A549 (cell line): ENCODE results near the gene MED12L. TPM values are rescaled to one million over a fixed set of nuclear protein-coding genes. Genes with fewer than 3 reads are reported as not detected.

Source experiments
- ATAC-seq, 2 experiments: fragments of 200-7000 bp in 1 of 2; fragments of >200 bp in 1 of 2; cut with Nextera tagmentation in 1 of 2; cut with Tn5 transposase in 1 of 2; 3 replicates each; pipeline versions ENCODE4 v1.8.0 to v1.9.1; 2018 to 2020; ENCODE audit warnings: mild to moderate bottlenecking in 1 of 2, moderate library complexity in 1 of 2
- CTCF ChIA-PET: fragments of 300-600 bp; sonication (Branson Sonifier 250); formaldehyde crosslinking; extraction: SDS; loops from one replicate; lab custom pipeline; 2021; ENCODE audit warnings: antibody characterized with exemption, inconsistent platforms; lab: Yijun Ruan, JAX
- POLR2A ChIA-PET: fragments of 350-600 bp; formaldehyde crosslinking; extraction: SDS; loops from one replicate; lab custom pipeline; 2021; ENCODE audit warnings: antibody characterized with exemption, inconsistent platforms; lab: Yijun Ruan, JAX
- DNase-seq, 2 experiments: peaks; one replicate each; pipeline versions ENCODE4 v3.0.0 to v3.0.0-alpha.2; 2011 to 2016; ENCODE audit warnings: low read depth in 1 of 2, low spot score in 1 of 2
- FAIRE-seq: peaks from 2 replicates; lab custom pipeline; 2011; peaks lifted over from hg19 to GRCh38; lab: Jason Lieb, UNC
- H3K27ac ChIP-seq, 2 experiments: fragments of >200 bp; sonication (Bioruptor Twin); formaldehyde crosslinking; 3 replicates each; pipeline ENCODE4 v1.5.1; 2016 to 2017
- H3K4me1 ChIP-seq: fragments of >200 bp; sonication (Bioruptor Twin); formaldehyde crosslinking; 3 replicates; pipeline ENCODE4 v1.6.1; 2016
- H3K4me2 ChIP-seq: fragments of >200 bp; sonication (Bioruptor Twin); formaldehyde crosslinking; 3 replicates; pipeline ENCODE4 v1.6.1; 2016
- H3K4me3 ChIP-seq: fragments of >200 bp; sonication (Bioruptor Twin); formaldehyde crosslinking; 3 replicates; pipeline ENCODE4 v1.5.1; 2016
- H3K9me3 ChIP-seq: fragments of >200 bp; sonication (Bioruptor Twin); formaldehyde crosslinking; 3 replicates; pipeline ENCODE4 v1.6.1; 2016
- BHLHE40 ChIP-seq: IDR thresholded peaks from 2 replicates; pipeline ENCODE4 v1.6.1; 2012; ENCODE audit warnings: low read depth, low read length, inconsistent platforms
- CEBPB ChIP-seq, 2 experiments: fragments of >200 bp in 1 of 2; sonication (Bioruptor Twin) in 1 of 2; formaldehyde crosslinking in 1 of 2; IDR thresholded peaks; 2 replicates each; pipeline ENCODE4 v1.6.1; 2012 to 2016
- CHD2 ChIP-seq: fragments of 150-350 bp; IDR thresholded peaks from 2 replicates; pipeline ENCODE4 v1.6.1; 2014; ENCODE audit warnings: low read length; ENCODE audit not compliant: partially characterized antibody
- CHD4 ChIP-seq: fragments of 200-600 bp; sonication (generic); IDR thresholded peaks from 2 replicates; pipeline ENCODE4 v1.6.1; 2016; ENCODE audit warnings: antibody characterized with exemption, mild to moderate bottlenecking, borderline replicate concordance
- CTCF ChIP-seq: fragments of >200 bp; sonication (Bioruptor Twin); formaldehyde crosslinking; IDR thresholded peaks from 3 replicates; pipeline ENCODE4 v1.5.1; 2016
- EHMT2 ChIP-seq: fragments of 200-600 bp; sonication (generic); IDR thresholded peaks from 2 replicates; pipeline ENCODE4 v1.6.1; 2016; ENCODE audit warnings: antibody characterized with exemption, low read depth, mild to moderate bottlenecking, moderate library complexity
- FOSL2 ChIP-seq, 2 experiments: fragments of 450-650 bp in 1 of 2; fragments of >200 bp in 1 of 2; sonication (Bioruptor Twin) in 1 of 2; formaldehyde crosslinking; IDR thresholded peaks; 2 replicates each; pipeline versions ENCODE4 v1.5.0 to v1.6.1; 2016 to 2020; ENCODE audit warnings: mild to moderate bottlenecking in 1 of 2, moderate library complexity in 1 of 2
- HDAC2 ChIP-seq: fragments of 200-600 bp; sonication (generic); IDR thresholded peaks from 2 replicates; pipeline ENCODE4 v1.6.1; 2016
- HEYL ChIP-seq: fragments of 250-450 bp; sonication (Bioruptor Pico); IDR thresholded peaks from 2 replicates; pipeline ENCODE4 v1.8.0; 2021; ENCODE audit warnings: mild to moderate bottlenecking, moderate library complexity
- HOXA7 ChIP-seq: fragments of 250-450 bp; sonication (Bioruptor Pico); IDR thresholded peaks from 2 replicates; pipeline ENCODE4 v1.5.0; 2020; ENCODE audit warnings: mild to moderate bottlenecking, moderate library complexity
- HOXB5 ChIP-seq: fragments of 250-450 bp; sonication (Bioruptor Pico); IDR thresholded peaks from 2 replicates; pipeline ENCODE4 v1.5.0; 2020; ENCODE audit warnings: mild to moderate bottlenecking, moderate library complexity
- JUN ChIP-seq, 2 experiments: fragments of >200 bp; sonication (Bioruptor Twin); formaldehyde crosslinking; IDR thresholded peaks; 2 replicates in 1 of 2; 3 replicates in 1 of 2; pipeline ENCODE4 v1.6.1; 2016 to 2017
- KDM1A ChIP-seq: fragments of 200-600 bp; sonication (generic); IDR thresholded peaks from 2 replicates; pipeline ENCODE4 v1.6.1; 2016; ENCODE audit warnings: low read depth, mild to moderate bottlenecking
- MAFK ChIP-seq: fragments of 450-650 bp; IDR thresholded peaks from 2 replicates; pipeline ENCODE4 v1.6.1; 2014; ENCODE audit not compliant: partially characterized antibody
- MAZ ChIP-seq: fragments of 150-350 bp; IDR thresholded peaks from 2 replicates; pipeline ENCODE4 v1.6.1; 2014; ENCODE audit warnings: antibody characterized with exemption, low read depth, low read length, borderline replicate concordance
- POLR2AphosphoS2 ChIP-seq: conservative IDR thresholded peaks from 2 replicates; pipeline ENCODE4 v1.6.1; 2012; ENCODE audit warnings: low read length, improper control_type of control experiment, inconsistent platforms
- RARB ChIP-seq: fragments of 250-450 bp; sonication (Bioruptor Pico); IDR thresholded peaks from 2 replicates; pipeline ENCODE4 v1.8.0; 2021; ENCODE audit warnings: mild to moderate bottlenecking, moderate library complexity
- RNF2 ChIP-seq: fragments of 200-600 bp; sonication (generic); IDR thresholded peaks from 2 replicates; pipeline ENCODE4 v1.6.1; 2016; ENCODE audit warnings: low read depth, mild to moderate bottlenecking, antibody characterized with exemption, moderate library complexity, borderline replicate concordance
- TFCP2L1 ChIP-seq: fragments of 250-450 bp; sonication (Bioruptor Pico); IDR thresholded peaks from 2 replicates; pipeline ENCODE4 v1.5.0; 2021; ENCODE audit warnings: mild to moderate bottlenecking
- ZNF302 ChIP-seq: fragments of 250-450 bp; sonication (Bioruptor Pico); IDR thresholded peaks from 2 replicates; pipeline ENCODE4 v1.9.0; 2021; ENCODE audit warnings: inconsistent platforms, mild to moderate bottlenecking, moderate library complexity
- WGBS: methylation state at CpG from one replicate; pipeline ENCODE4 v1.1.6; 2017; ENCODE audit errors: missing lambda C conversion rate; 5-methylcytosine and 5-hydroxymethylcytosine counted together
- polyA plus RNA-seq, 4 experiments: library from polyadenylated mRNA; depleted of rRNA in 3 of 4; stranded (reverse); fragments of >200 nt; fragmentation: RNase III in 1 of 4; extraction: RNeasy Plus Mini Kit Qiagen cat#74134 plus additional on column Dnase treatment in 1 of 4; gene quantifications; 2 replicates in 3 of 4; 3 replicates in 1 of 4; pipeline ENCODE4 v1.2.3, GENCODE V29; 2011 to 2017
- TF ChIP-seq, protein P1 (sequence below): fragments of >200 bp; sonication (Bioruptor Twin); formaldehyde crosslinking; IDR thresholded peaks from 2 replicates; pipeline ENCODE4 v1.6.1; 2016
- TF ChIP-seq, protein P2 (sequence below): IDR thresholded peaks from 2 replicates; pipeline ENCODE4 v1.6.1; 2012; ENCODE audit warnings: low read depth, borderline replicate concordance
- TF ChIP-seq, protein P3 (sequence below): fragments of >200 bp; sonication (Bioruptor Twin); formaldehyde crosslinking; IDR thresholded peaks from 3 replicates; pipeline ENCODE4 v1.6.1; 2016
- TF ChIP-seq, protein P4 (sequence below): fragments of 250-450 bp; sonication (Bioruptor Pico); IDR thresholded peaks from 2 replicates; pipeline ENCODE4 v1.5.0; 2021; ENCODE audit warnings: mild to moderate bottlenecking, moderate library complexity, borderline replicate concordance
- TF ChIP-seq, protein P5 (sequence below): IDR thresholded peaks from 2 replicates; pipeline ENCODE4 v1.6.1; 2012
- TF ChIP-seq, protein P6 (sequence below): fragments of 250-450 bp; sonication (Bioruptor Pico); IDR thresholded peaks from 2 replicates; pipeline ENCODE4 v1.5.0; 2020; ENCODE audit warnings: low read depth, mild to moderate bottlenecking, moderate library complexity

Gene MED12L
- polyA plus RNA-seq, 2 of the 4 experiments (the other 2 are of a cell fraction), result 0.32 to 0.63 TPM

DNA sequence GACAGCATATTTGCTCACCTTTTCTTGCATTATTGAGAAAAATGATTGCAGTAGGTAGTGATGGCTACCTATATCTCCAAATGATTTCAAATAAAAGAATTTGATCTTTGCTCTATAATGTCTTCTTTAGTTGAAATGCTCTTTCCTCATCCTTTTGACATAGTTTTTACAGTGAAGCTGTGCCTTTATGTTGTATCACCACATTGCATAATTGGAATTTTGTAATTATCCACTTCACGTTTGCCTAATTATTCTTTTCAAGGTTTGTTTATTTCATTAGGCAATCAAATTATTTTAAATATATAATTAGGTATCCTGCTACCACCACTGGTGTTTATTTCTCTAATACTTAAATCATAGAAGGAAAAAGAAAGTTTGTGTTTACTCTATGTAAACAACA, 265.2 kb downstream of the MED12L start (continued):
- no peak for TF ChIP-seq KDM1A

GRCh38 chr3:151351219-151351618, 265.8 kb downstream of the MED12L start:
- TF ChIP-seq FOSL2 (IDR thresholded peaks at IDR 0.05), result no peak
- no peak for TF ChIP-seq FOSL2 (CRISPR knock-in tag; IDR thresholded peaks at IDR 0.05)
- no peak for TF ChIP-seq ZNF302 (CRISPR knock-in tag)
- TF ChIP-seq, protein P1, sequence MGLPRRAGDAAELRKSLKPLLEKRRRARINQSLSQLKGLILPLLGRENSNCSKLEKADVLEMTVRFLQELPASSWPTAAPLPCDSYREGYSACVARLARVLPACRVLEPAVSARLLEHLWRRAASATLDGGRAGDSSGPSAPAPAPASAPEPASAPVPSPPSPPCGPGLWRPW, result no peak
- TF ChIP-seq, protein P2, sequence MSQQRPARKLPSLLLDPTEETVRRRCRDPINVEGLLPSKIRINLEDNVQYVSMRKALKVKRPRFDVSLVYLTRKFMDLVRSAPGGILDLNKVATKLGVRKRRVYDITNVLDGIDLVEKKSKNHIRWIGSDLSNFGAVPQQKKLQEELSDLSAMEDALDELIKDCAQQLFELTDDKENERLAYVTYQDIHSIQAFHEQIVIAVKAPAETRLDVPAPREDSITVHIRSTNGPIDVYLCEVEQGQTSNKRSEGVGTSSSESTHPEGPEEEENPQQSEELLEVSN, result no peak
- TF ChIP-seq, protein P3, sequence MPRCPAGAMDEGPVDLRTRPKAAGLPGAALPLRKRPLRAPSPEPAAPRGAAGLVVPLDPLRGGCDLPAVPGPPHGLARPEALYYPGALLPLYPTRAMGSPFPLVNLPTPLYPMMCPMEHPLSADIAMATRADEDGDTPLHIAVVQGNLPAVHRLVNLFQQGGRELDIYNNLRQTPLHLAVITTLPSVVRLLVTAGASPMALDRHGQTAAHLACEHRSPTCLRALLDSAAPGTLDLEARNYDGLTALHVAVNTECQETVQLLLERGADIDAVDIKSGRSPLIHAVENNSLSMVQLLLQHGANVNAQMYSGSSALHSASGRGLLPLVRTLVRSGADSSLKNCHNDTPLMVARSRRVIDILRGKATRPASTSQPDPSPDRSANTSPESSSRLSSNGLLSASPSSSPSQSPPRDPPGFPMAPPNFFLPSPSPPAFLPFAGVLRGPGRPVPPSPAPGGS, result no peak
- TF ChIP-seq TFCP2L1 (CRISPR knock-in tag), result no peak
- no peak for TF ChIP-seq RNF2
- TF ChIP-seq EHMT2, result no peak
- no peak for TF ChIP-seq RARB (CRISPR knock-in tag)
- TF ChIP-seq JUN (IDR thresholded peaks at IDR 0.05), result no peak
- no peak for TF ChIP-seq MAFK
- TF ChIP-seq CTCF, result no peak
- TF ChIP-seq, protein P4, sequence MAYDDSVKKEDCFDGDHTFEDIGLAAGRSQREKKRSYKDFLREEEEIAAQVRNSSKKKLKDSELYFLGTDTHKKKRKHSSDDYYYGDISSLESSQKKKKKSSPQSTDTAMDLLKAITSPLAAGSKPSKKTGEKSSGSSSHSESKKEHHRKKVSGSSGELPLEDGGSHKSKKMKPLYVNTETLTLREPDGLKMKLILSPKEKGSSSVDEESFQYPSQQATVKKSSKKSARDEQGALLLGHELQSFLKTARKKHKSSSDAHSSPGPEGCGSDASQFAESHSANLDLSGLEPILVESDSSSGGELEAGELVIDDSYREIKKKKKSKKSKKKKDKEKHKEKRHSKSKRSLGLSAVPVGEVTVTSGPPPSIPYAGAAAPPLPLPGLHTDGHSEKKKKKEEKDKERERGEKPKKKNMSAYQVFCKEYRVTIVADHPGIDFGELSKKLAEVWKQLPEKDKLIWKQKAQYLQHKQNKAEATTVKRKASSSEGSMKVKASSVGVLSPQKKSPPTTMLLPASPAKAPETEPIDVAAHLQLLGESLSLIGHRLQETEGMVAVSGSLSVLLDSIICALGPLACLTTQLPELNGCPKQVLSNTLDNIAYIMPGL (CRISPR knock-in tag), result no peak
- TF ChIP-seq MAZ, result no peak
- TF ChIP-seq, protein P5, sequence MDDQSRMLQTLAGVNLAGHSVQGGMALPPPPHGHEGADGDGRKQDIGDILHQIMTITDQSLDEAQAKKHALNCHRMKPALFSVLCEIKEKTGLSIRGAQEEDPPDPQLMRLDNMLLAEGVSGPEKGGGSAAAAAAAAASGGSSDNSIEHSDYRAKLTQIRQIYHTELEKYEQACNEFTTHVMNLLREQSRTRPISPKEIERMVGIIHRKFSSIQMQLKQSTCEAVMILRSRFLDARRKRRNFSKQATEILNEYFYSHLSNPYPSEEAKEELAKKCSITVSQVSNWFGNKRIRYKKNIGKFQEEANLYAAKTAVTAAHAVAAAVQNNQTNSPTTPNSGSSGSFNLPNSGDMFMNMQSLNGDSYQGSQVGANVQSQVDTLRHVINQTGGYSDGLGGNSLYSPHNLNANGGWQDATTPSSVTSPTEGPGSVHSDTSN, result no peak
- no peak for TF ChIP-seq BHLHE40
- TF ChIP-seq CHD4, result no peak
- no peak overlapping the region for H3K27ac ChIP-seq
- no peaks in the 10 kb centered on the region for H3K9me3 ChIP-seq
- FAIRE-seq (no peak), DNase-seq (no peak), ATAC-seq (no peak)
- ChIA-PET POLR2A (no interaction called here), CTCF (no interaction called here)
- H3K4me3 ChIP-seq, result no peak overlapping the region
- WGBS, result 96% methylated on average over 1 of the region's 1 CpG
- H3K4me2 ChIP-seq, result no peak overlapping the region
- no peaks in the 10 kb centered on the region for H3K4me1 ChIP-seq

GRCh38 chr3:151351648-151352047, 266.2 kb downstream of the MED12L start:
- H3K4me3 ChIP-seq, result no peak overlapping the region
- ATAC-seq (no peak), DNase-seq (no peak), FAIRE-seq (no peak)
- POLR2A ChIA-PET, result no interaction called here
- H3K4me2 ChIP-seq, result no peak overlapping the region
- H3K4me1 ChIP-seq, result no peaks in the 10 kb centered on the region
- no peak overlapping the region for H3K27ac ChIP-seq
- WGBS, result 83% methylated on average over 4 of the region's 4 CpGs
- H3K9me3 ChIP-seq, result no peaks in the 10 kb centered on the region
- CTCF ChIA-PET, result no interaction called here
- no peak for TF ChIP-seq HOXA7 (CRISPR knock-in tag)
- no peak for TF ChIP-seq HDAC2
- no peak for TF ChIP-seq CHD2
- no peak for TF ChIP-seq RARB (CRISPR knock-in tag)
- no peak for TF ChIP-seq HEYL (CRISPR knock-in tag)
- no peak for TF ChIP-seq HOXB5
- TF ChIP-seq CEBPB (IDR thresholded peaks at IDR 0.05), result no peak
- TF ChIP-seq, protein P6, sequence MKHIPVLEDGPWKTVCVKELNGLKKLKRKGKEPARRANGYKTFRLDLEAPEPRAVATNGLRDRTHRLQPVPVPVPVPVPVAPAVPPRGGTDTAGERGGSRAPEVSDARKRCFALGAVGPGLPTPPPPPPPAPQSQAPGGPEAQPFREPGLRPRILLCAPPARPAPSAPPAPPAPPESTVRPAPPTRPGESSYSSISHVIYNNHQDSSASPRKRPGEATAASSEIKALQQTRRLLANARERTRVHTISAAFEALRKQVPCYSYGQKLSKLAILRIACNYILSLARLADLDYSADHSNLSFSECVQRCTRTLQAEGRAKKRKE (CRISPR knock-in tag), result no peak
- TF ChIP-seq POLR2AphosphoS2, result no peak
- no peak for TF ChIP-seq MAZ
- TF ChIP-seq, protein P5, result no peak
